Renal cortical epithelial cell (primary cell): ENCODE data around the gene PHGDH. TPM values are rescaled to one million over a fixed set of nuclear protein-coding genes. Genes with fewer than 3 reads are reported as not detected.
"Not testable (repeated sequence)": the region's sequence is repeated elsewhere in the genome, so short reads cannot be mapped to it uniquely, and the experiment has no call there.

ENCODE experiments used
- DNase-seq: peaks from one replicate; pipeline ENCODE4 v3.0.0-alpha.2; 2011; ENCODE audit warnings: low read depth
- total RNA-seq: library from RNA; depleted of rRNA; stranded (reverse); fragments of >200 nt; gene quantifications from 2 replicates; pipeline ENCODE4 v1.2.3, GENCODE V29; 2014

Gene PHGDH
- total RNA-seq, 1 donor from 2014 or later, result 33.1 TPM

DNA sequence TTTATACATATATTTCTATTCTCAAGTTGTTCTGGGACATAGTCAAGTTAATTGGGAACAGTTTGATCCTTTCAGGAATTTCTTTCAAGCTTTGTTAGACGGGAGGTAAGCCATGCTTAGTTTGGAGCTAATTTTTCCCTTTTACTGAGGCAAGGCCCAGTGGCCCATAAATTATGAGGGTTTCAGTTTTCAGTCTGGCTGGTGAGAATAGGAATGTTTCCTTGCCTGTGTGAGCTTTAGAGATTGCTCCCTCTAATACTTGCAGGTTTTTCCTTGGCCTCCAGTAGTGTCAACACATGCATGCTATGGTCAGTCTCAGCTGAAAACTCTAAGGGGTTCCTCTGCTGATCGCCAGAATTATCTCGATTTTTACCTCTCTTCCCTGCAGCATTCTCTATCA lies 14.1 kb upstream of the PHGDH start:
- no peak for DNase-seq

DNA sequence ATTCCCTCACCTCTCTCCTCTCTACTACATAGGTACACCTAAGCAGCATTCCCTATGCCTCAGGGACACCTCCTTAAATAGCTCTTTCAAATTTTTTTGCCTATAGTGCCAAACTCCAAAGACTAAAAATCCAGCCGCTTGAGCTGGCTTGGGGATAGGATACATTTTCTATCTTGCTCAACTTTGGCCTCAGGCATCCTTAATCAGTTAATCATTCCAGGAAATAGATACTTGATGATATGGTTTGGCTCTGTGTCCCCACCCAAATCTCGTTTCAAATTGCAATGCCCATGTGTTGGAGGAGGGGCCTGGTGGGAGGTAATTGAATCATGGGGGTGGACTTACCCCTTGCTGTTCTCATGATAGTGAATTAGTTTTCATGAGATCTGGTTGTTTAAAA lies 11.4 kb upstream of the PHGDH start:
- DNase-seq, result no peak

DNA sequence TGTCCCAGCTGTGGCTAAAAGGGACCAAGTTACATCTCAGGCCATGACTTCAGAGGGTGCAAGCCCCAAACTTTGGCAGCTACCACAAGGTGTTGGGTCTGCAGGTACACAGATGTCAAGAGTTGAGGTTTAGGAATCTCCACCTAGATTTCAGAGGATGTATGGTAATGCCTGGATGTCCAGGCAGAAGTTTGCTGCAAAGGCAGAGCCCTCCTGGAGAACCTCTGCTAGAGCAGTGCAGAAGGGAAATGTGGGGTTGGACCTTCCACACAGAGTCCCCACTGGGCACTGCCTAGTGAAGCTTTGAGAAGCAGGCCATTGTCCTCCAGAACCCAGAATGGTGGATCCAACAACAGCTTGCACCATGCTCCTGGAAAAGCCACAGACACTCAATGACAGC lies 10.1 kb upstream of the PHGDH start:
- no peak for DNase-seq

DNA sequence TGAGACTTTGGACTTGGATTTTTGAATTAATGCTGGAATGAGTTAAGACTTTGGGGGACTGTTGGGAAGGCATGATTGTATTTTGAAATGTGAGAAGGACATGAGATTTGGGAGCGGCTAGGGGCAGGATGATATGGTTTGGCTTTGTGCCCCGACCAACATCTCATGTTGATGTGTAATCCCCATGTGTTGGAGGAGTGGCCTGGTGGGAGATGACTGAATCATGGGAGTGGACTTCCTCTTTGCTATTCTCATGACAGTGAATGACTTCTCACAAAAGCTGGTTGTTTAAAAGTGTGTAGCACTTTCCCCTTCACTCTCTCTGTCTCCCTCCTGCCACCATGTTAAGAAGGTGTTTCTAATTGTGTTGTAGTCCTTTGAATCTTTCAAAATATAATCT lies 9.3 kb upstream of the PHGDH start:
- DNase-seq, result no peak

DNA sequence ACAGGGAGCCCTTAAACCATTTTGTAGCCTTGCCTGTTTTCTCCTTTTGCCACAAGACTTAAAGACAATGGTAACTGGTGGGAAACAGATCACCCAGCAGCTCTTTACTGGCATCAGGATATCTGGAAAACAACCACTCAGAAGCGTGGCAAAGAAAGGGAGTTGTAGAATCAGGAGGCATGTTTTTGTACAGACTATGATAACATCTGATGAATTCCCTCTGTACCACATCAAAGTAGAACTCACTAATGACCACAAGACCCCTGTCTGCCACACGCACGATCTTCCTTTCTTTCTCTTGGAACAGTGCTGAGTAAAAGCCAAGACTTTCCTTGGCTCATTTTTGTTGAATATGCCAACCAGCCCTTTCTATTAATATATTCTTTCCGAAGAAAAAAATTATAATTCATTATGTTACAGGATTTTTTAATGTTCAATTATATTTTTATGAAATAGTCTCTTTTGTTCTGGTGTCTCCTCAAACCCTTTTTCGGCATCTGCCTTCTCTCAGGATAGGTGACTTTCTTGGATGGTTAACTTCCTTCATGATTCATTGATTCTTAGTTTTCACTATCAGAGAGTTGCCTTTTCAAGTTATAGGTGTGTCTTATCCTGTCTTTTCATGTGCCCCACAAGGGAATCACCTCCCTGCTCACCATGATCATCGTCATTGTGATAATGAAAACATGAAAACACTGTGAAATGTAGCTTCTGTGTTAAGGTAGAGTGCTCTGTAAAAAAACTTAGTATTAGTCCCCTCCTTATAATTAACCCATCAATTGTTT lies 7.9 kb upstream of the PHGDH start:
- DNase-seq, result no peak

DNA sequence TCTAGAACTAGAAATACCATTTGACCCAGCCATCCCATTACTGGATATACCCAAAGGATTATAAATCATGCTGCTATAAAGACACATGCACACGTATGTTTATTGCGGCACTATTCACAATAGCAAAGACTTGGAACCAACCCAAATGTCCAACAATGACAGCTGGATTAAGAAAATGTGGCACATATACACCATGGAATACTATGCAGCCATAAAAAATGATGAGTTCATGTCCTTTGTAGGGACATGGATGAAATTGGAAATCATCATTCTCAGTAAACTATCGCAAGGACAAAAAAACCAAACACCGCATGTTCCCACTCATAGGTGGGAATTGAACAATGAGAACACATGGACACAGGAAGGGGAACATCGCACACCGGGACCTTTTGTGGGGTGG lies 5.1 kb upstream of the PHGDH start:
- not testable (repeated sequence) for DNase-seq

DNA sequence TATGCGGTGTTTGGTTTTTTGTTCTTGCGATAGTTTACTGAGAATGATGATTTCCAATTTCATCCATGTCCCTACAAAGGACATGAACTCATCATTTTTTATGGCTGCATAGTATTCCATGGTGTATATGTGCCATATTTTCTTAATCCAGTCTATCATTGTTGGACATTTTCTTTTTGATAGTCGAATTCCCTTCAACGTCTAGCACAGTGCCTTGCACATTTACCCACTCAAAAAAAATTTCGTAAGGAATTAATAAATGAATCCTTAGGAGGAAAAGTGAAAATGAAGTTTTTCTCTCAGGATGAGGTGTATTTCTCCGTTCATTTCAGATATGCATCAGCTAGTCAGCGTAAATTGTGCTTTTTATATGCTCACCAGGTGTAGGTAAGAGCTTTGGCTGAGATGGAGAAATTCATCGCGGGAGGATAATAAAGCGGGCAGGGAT lies 354 bp upstream of the PHGDH start:
- DNase-seq, result not testable (repeated sequence)

DNA sequence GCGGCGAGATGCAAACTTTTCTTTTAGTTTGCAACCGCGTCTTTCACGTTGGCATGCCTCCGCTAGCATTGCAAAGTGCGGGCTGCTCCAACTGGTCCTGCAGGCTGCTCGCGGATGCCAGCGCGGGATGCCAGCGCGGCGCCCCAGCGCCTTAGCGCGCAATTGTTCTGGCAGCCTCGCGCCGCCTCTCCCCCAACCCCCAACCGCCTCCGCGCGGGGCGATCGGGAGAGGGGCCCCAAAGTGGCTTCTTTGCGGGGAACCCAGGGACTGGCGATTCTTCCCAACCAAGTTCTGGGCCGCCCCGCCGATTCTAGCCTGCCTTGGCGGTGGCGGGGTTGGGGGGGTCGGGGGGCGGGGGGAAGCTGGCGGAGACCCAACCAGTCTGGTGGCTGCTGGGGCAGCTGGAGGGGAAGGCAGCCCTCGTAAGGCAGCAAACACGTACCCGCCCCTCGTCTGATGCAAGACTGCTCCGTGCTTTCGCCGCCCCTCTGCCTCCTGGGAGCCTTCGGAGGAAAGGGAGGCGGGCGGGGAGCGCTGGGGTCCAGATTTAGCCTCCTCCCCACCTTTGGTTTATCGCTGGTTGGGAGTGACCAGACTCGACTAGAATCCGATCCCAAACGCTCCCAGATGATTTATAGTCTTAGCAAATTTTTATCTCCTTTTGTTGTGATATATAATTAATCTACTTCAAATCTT lies 756 bp downstream of the PHGDH start:
- peak; percentile 63 for DNase-seq

DNA sequence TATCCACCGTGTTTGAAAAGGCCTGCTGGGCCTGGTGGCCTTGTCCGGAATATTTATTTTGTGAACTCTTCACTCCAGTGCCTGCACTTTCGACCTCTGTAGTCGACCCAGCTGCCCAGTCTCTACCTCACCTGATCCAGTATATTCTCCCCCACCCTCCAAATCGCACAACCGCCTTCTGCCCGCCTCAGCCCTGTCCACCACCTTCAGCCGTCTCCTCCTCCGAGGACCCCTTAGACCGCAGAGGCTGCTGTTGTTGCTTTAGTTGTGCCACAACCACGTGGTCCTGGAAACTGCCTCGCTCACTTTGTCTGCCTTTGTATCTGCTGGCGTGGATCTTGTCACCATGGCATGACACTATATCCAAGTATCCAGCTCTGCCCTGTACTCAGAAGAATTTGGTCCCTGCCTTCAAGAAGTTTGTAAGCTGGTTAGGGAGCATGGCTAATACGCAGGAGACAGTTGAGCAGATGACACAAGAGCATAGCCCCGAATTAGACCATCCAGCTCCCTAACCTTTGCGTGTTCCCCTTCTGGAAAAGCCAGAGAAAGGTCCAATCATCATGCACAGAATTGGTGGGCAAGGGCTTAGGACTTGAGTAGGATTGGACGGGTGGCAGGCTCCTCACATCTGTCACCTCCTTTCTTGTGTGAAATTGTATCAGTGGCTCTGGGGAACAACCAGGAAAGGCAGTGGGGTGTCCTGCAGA lies 1.5 kb downstream of the PHGDH start:
- no peak for DNase-seq

DNA sequence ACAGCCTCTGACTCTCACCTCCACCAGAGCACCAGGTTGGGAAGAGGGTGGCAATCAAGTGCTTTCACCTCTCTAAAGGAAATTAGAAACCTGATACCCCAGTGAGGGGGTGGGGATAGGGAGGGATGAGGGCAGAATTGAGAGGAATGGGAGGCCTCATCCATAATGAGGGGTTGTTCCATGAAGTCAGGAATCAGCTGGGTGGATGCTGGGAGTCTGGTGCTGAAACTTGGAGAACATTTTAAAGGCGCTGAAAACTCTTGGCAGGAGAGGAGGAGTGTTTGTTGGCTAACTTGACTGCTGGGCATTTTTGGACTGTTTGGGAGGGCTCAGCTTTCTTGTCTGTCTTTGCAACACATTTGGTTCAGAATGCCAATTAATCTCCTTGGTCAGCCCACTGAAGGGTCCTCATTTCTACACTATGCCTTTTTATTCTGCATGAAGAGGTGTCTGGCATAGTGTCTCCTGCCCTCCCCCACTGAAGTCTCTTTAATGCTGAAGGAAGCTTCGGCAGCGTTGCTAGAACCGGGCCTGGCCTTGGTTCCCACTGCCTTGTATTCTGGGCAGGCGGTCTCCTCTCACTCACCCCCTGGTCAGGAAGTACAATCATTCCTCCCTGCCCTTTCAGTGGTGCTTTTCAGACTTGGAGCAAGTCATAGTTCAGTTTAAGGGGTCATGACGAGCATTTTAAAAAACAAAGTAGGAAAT lies 2.2 kb downstream of the PHGDH start:
- DNase-seq, result no peak

DNA sequence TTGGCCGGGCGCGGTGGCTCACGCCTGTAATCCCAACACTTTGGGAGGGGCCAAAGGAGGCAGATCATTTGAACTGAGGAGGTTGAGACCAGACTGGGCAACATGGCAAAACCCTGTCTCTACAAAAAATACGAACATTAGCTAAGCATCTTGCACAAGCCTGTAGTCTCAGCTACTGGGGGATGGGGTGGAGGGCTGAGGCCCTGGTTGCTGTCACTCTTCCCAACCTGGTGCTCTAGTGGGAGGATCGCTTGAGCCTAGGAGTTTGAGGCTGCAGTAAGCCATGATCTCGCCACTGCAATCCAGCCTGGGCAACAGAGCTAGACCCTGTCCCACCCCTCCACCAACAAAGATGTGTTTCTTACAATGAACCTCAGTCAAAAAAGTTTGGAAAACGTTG lies 2.8 kb downstream of the PHGDH start:
- no peak for DNase-seq

DNA sequence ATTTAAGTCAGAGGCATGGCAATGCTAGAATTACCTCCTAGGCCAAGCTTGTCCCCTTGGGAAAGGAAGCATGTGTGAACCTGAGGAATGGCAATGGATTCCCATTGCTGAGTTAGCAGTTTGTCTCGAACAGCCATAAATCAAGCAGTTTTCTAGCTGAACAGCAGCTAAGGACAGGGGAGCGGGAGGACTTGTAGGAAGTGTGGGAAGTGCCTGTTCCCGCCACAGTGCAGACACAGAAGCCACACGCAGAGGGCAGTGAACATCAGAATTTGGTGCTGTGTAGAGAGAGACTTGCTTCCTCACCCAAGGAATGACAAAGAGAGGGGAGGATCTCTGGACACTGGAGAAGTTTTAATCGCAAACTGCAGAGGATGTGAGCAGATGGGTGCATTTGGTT lies 3.8 kb downstream of the PHGDH start:
- no peak for DNase-seq

DNA sequence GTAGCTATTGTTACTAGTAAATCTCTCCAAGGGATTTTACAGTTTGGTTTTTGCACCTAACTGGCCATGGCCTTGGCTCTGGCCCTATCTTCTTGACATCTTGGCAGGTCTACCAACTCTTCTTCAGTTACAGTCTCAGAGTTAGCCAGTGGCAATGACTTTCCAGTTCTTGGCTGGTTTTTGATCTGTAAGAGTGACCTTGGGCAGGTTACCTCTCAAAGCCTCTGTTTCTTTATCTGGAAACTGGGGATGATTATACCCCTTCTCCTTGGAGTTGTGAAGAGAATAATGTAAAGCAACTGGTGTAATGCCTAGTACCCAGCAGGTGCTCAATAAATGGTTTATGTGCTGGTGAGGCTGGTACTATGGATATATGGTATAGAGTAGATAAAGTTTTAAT lies 6.7 kb downstream of the PHGDH start:
- DNase-seq, result no peak

DNA sequence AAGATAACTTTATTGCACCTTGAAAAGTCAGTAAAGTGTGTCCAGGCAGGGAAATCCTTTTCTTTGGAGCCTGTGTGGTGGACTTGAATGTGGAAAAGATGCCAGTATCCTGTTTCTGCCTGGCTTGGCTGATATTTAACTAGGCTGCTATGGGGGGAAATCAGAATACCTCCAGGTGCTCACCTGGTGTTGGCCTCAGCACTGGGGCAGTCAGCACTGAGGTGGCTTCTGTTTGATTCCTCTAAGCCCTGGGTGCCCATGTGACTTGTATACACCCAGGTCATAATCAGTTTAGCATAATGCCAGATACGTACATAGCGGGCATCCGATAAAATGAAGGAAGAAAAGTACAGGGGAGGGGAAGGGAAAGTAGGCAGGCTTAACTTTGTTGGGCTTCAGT lies 7.2 kb downstream of the PHGDH start:
- no peak for DNase-seq

DNA sequence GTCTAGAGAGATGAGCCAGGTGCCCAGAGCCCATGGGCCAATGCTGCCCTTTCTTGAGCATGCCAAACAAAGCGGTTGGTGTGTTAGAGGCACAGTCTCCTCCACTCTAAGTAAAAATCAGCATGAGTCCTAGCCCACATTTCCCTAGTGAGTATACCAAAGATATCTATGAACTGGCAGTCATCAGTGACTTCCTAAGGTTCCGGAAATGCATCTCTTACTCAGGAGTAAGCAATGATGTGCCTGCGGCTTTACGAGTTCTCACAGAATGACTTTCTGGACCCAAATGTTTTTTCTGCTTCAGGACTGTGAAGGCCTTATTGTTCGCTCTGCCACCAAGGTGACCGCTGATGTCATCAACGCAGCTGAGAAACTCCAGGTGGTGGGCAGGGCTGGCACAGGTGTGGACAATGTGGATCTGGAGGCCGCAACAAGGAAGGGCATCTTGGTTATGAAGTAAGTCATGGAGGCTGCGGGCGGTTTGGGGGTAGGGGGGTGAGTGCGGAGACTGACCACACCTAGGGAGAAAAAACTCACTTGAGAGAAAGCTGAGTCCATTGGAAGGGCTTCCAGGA lies 9.2 kb downstream of the PHGDH start:
- DNase-seq, result no peak

DNA sequence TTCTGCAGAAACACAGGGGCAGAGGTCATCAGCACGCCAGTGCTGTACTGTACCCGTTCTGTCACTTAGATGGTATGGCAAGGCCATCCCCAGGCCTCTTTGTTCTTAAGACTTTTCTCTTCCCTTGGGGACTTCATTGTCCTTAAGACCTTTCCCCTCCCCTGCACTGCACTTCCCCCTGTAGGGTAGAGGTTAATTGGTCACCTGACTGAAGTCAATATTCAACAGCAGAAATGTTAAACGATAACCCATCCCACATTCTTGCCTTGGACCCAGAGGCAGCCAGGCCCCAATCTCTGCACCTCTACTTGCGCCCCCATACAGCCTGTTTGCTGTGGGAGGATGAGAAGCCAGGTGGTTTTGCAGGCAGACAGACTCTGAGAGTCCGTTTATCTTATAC lies 10.2 kb downstream of the PHGDH start:
- DNase-seq, result no peak

DNA sequence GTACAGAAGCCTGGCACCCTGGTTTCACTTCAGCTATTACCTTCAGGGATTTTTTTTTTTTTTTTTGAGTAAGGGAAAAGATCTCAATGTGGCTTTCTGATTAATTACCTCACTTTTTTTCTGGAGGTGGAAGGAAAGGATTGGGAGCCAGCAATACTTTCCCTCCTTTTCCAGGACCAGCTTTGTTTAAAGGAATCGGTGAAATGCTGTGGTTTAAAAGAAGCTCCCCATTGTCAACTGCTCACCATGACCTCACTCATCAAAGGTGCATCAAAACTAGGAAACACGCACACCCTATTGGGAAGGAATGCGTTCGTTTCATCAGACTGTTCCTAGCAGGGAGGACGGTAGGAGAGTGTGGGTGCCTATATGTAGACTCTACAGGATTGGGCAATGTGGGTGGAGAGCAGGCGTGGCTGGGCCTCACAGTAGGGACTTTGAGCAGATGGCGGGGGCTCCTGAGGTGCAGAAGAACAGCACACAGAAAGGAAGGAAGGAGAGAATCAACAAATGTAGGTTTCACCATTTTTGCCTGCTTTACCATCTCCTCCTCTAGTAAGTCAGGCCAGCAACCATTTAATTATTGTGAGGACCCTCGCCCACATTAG lies 13.0 kb downstream of the PHGDH start:
- no peak for DNase-seq

DNA sequence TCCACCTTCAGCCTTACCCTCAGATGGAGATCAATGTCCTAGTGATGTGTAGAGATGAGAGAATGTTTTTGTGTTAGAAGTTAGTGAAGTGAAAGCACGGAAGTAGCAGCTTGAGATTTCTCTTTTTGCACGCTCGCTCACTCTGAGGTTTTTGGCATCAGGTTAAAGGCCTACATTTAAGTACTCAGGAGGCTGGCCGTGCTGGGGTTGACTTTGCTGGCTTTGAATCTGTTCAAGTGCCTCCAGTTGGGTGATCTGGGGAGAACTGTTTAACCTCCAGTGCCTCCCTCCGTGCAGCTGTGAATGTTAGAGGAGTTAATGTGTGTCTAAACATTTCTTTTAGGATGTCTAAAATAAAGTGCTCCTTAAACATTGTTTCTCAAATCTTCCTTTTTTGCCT lies 13.9 kb downstream of the PHGDH start:
- DNase-seq, result no peak

DNA sequence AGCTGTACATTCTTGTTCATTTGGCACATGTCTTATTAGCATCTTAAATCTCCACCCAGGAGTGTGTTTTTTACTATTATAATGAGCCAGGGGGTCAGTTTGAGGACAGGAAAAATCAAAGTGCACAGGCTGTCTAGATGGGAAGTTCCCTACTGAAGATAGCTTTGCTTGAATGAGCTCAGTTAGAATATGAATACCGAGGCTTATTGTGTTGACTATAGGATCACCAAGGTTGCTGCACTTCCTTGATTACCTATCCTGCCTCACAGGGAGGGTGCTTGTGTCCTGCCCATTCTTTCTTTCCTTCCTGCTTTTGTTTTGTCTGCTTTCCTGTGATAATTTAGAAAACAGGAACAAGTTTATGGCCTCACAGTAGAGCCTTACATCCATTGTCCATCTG lies 16.3 kb downstream of the PHGDH start:
- no peak for DNase-seq

DNA sequence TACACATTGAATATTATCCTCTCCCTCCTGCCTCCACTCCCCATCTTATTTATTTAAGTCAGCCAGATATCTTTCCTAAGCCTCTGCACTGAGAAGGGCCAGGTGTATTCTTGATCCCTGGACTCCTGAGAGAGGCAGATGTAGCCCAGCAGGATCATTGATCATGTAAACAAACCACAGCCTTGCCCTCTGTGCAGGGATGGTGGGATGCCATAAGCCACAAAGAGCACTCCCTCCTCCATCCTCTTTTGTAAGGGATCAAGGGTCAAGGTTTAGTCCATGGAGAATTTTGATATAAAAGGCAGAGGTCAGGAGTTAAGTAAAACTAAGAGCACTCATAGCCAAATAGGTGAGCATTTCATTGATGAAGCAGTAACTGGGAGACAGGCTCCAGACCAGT lies 17.3 kb downstream of the PHGDH start:
- no peak for DNase-seq

DNA sequence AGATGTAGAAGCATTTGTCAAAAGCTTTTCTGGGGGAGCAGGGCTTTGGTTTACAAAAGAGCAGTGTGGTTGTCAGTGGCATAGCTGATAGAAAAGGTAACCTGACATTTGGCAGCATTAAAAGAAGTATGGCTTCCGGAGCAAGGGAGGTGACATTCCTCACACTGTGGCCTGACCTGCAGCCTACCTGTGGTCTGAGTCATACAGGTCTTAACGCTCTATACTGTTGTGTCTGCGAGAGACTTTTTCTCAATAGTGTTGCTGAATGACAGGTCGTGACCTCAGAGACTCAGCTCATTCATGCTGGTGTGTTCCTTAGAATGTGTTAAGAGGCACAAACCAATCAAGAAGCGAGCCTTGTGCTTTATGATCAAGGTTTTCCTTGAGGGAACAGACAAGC lies 19.3 kb downstream of the PHGDH start:
- peak; percentile 40 for DNase-seq
